ENCODE measurements around the gene EXT2. TPM values are rescaled to one million over a fixed set of nuclear protein-coding genes. Genes with fewer than 3 reads are reported as not detected.

EXT2 gene
- total RNA-seq, 1 experiment from 2014 or later = 120 TPM

GRCh38 chr11:44236296-44236695 lies 140.8 kb downstream of the EXT2 start:
- DNase-seq (ENCODE audit: low read depth) = no peak

- DNase-seq (ENCODE audit: low read depth) = no peak
Observed at GRCh38 chr11:44237156-44237555, 141.7 kb downstream of the EXT2 start.

GRCh38 chr11:44241851-44242250 lies 146.4 kb downstream of the EXT2 start:
- no peak for DNase-seq (ENCODE audit: low read depth)

- DNase-seq (ENCODE audit: low read depth) = no peak
Observed at GRCh38 chr11:44243086-44243485, 147.6 kb downstream of the EXT2 start.

- DNase-seq (ENCODE audit: low read depth) = peak; percentile 52
Observed at GRCh38 chr11:44243595-44244343, 148.3 kb downstream of the EXT2 start.

GRCh38 chr11:44244639-44245310 lies 149.3 kb downstream of the EXT2 start:
- DNase-seq (ENCODE audit: low read depth) = peak; percentile 44

GRCh38 chr11:44246726-44247125 lies 151.2 kb downstream of the EXT2 start:
- DNase-seq (ENCODE audit: low read depth) = no peak

- no peak for DNase-seq (ENCODE audit: low read depth)
Observed at GRCh38 chr11:44247508-44247907, 152.0 kb downstream of the EXT2 start.

- DNase-seq (ENCODE audit: low read depth) = no peak
Observed at GRCh38 chr11:44248109-44248508, 152.6 kb downstream of the EXT2 start.

- no peak for DNase-seq (ENCODE audit: low read depth)
Observed at GRCh38 chr11:44250421-44250820, 154.9 kb downstream of the EXT2 start.

GRCh38 chr11:44252999-44253602 lies 157.6 kb downstream of the EXT2 start:
- no peak for DNase-seq (ENCODE audit: low read depth)

GRCh38 chr11:44255406-44256071 lies 160.1 kb downstream of the EXT2 start:
- DNase-seq (ENCODE audit: low read depth) = no peak

- no peak for DNase-seq (ENCODE audit: low read depth)
Observed at GRCh38 chr11:44256673-44257291, 161.3 kb downstream of the EXT2 start.

- DNase-seq (ENCODE audit: low read depth) = no peak
Observed at GRCh38 chr11:44257338-44258189, 162.1 kb downstream of the EXT2 start.

GRCh38 chr11:44258190-44258489 lies 162.7 kb downstream of the EXT2 start:
- no peak for DNase-seq (ENCODE audit: low read depth)

- DNase-seq (ENCODE audit: low read depth) = no peak
Observed at GRCh38 chr11:44258839-44259420, 163.5 kb downstream of the EXT2 start.

GRCh38 chr11:44260081-44260480 lies 164.6 kb downstream of the EXT2 start:
- no peak for DNase-seq (ENCODE audit: low read depth)

GRCh38 chr11:44261800-44262591 lies 166.5 kb downstream of the EXT2 start:
- DNase-seq (ENCODE audit: low read depth) = no peak

GRCh38 chr11:44263738-44264437 lies 168.4 kb downstream of the EXT2 start:
- DNase-seq (ENCODE audit: low read depth) = no peak
